Measurements from ENCODE around the gene LAMA3.

DNA sequence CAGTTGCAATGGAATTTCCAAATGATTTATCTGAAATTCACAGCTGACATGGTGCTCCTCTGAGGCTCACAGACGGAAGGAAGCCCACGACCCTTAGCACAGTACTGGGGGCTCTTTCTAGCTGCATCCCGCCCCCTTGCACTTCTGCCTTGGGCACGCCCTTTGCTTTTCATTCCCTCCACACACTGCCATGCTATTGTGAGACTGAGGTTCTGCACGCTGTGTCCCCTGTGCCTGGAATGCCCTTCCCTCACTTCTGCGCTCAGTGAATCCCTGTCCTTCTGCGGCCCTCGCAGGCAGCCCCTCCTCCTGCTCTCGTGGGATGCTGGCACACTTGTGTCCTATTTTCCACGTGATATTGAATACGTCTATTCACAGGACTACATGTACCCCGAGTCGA lies 189.9 kb downstream of the LAMA3 start:
- TF ChIP-seq POLR2A (IDR thresholded peaks at IDR 0.05; ENCODE audit: low read depth, low read length) (no peak), NR2F1 (conservative IDR thresholded peaks at IDR 0.05) (no peak), SIN3A (IDR thresholded peaks at IDR 0.05; ENCODE audit: low read depth, low read length) (no peak)

All from GM12878 (cell line).